ENCODE measurements around the gene AFF2. TPM values are rescaled to one million over a fixed set of nuclear protein-coding genes. Genes with fewer than 3 reads are reported as not detected.
A peak's percentile ranks its signal among the peaks of the same experiment; 100 is the strongest.

The AFF2 gene
- polyA plus RNA-seq, 1 experiment, result not detected

DNA sequence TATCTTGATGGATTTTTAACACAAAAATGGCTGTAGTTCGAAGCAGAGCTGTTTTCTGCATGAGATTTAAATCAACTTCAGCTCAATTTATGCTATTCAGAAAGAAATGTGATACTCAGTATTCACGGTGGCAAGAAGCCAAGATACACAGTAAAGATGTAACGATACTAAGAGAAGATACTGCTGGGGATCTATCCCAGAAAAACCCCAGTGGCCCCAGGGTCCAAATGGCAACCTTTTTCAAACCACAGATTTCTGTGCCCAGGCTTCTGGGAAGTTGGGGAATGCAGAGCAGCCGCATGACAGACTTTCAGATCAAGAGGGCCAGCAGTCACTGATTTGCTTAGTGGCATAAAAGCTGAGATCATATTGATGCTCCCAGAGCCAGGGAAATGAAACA is 353.9 kb downstream of the AFF2 start:
- ChIA-PET POLR2A (no interaction called here), CTCF (no interaction called here)
- TF ChIP-seq, protein P1, sequence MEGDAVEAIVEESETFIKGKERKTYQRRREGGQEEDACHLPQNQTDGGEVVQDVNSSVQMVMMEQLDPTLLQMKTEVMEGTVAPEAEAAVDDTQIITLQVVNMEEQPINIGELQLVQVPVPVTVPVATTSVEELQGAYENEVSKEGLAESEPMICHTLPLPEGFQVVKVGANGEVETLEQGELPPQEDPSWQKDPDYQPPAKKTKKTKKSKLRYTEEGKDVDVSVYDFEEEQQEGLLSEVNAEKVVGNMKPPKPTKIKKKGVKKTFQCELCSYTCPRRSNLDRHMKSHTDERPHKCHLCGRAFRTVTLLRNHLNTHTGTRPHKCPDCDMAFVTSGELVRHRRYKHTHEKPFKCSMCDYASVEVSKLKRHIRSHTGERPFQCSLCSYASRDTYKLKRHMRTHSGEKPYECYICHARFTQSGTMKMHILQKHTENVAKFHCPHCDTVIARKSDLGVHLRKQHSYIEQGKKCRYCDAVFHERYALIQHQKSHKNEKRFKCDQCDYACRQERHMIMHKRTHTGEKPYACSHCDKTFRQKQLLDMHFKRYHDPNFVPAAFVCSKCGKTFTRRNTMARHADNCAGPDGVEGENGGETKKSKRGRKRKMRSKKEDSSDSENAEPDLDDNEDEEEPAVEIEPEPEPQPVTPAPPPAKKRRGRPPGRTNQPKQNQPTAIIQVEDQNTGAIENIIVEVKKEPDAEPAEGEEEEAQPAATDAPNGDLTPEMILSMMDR (IDR thresholded peaks at IDR 0.05; ENCODE audit: insufficient read depth, low read depth, low read length), result no peak
- Histone ChIP-seq H3K27me3 (ENCODE audit: control insufficient read depth, insufficient read depth, low read length) (no peaks in the 10 kb centered on the region), H3K36me3 (ENCODE audit: control insufficient read depth, insufficient read depth, low read length) (no peaks in the 10 kb centered on the region), H3K4me3 (ENCODE audit: low read depth, low read length) (no peak overlapping the region)
- no peak for DNase-seq (ENCODE audit: low read depth)

DNA sequence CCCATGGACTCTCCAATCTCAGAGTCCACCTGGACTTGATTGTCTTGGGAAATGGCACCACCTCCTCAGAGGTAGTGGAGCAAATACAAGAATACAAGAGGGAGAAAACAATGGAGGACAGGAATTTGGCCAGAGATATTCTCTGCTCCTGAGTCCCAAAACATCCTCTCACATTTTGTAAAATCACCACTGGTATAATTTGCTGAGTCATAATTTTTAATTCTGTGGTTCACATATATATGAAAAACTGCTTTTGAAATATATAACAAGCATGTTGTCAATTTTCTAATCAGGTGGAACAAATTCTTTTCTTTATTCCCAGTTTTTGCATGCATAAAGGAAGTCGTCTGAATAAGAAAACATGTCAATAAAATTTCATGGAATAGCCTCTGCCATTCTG is 356.1 kb downstream of the AFF2 start:
- H3K36me3 ChIP-seq (ENCODE audit: control insufficient read depth, insufficient read depth, low read length), result no peaks in the 10 kb centered on the region
- ChIA-PET CTCF (no interaction called here), POLR2A (no interaction called here)

DNA sequence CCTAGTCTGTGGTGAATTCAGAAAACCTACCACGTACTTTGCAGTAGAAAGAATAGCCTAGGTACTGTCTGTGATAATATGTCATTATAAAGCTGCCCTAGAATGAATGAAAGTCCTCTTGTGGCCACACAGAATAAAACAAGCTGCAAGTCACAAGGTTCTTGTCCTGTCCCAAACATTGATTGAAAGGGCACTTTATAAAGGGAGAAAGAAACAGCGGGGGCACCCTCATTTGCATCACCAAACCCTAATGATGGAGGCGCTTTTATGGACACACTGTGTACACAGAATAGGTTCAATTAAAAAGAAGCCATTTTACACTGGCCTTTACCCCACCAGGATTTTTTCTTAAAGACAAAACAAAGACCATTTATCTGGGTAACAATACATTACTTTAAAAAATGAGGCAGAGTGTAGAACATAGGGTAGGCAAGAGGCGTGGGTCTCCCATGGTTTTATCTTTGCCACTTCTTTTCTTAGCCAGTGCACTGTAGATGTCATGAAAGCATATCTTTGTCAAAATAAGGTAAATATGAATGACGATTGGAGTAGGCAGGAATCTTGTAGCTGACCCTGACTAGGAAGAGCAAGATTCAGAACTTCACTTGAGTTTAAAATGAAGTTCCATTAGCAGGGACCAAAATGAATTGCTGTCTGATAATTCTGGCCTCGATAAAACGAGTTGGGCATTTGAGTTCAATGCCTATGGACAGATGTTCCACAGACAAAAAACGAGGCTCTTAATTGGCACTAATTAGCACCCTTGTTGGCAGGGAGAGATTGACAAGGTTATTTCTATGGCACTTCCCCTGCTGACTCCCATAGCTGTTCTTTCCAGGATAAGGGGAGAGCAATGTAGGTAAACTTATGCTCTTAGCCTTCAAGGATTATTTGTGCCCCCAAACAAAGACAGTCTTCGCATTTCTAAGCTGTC is 365.1 kb downstream of the AFF2 start:
- no peak for DNase-seq (ENCODE audit: low read depth)
- TF ChIP-seq, protein P1 (IDR thresholded peaks at IDR 0.05; ENCODE audit: insufficient read depth, low read depth, low read length), result no peak
- Histone ChIP-seq H3K4me3 (ENCODE audit: low read depth, low read length) (no peak overlapping the region), H3K36me3 (ENCODE audit: control insufficient read depth, insufficient read depth, low read length) (no peaks in the 10 kb centered on the region), H3K27me3 (ENCODE audit: control insufficient read depth, insufficient read depth, low read length) (no peaks in the 10 kb centered on the region)
- POLR2A ChIA-PET, result no interaction called here
- CTCF ChIA-PET, result no interaction called here

More for the DNA sequence above, 356.1 kb downstream of the AFF2 start:
- Histone ChIP-seq H3K27me3 (ENCODE audit: control insufficient read depth, insufficient read depth, low read length) (no peaks in the 10 kb centered on the region), H3K4me3 (ENCODE audit: low read depth, low read length) (no peak overlapping the region)
- no peak for DNase-seq (ENCODE audit: low read depth)
- TF ChIP-seq, protein P1 (IDR thresholded peaks at IDR 0.05; ENCODE audit: insufficient read depth, low read depth, low read length), result no peak

DNA sequence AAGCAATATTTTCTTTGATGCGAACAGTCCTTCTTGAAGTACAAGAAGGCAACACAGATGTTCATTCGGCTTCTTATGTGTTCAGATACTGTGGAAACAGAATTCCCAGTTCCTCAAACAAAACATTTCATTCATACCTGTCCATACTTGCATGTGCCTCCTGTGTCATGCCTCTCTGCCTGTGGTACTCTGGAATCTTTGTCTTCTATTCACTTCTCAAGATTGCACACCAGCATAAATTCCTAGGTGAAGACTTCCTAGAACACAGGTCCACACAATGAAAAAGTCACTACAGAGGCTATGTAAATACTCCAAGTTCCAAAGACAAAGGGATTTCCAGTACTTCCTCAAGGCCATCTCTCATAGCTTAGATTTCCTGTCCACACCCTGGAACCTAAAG is 367.2 kb downstream of the AFF2 start:
- CTCF ChIA-PET, result no interaction called here
- H3K4me3 ChIP-seq (ENCODE audit: low read depth, low read length), result no peak overlapping the region
- TF ChIP-seq, protein P1 (IDR thresholded peaks at IDR 0.05; ENCODE audit: insufficient read depth, low read depth, low read length), result no peak
- H3K27me3 ChIP-seq (ENCODE audit: control insufficient read depth, insufficient read depth, low read length), result no peaks in the 10 kb centered on the region
- DNase-seq (ENCODE audit: low read depth), result no peak
- H3K36me3 ChIP-seq (ENCODE audit: control insufficient read depth, insufficient read depth, low read length), result no peaks in the 10 kb centered on the region
- POLR2A ChIA-PET, result no interaction called here

DNA sequence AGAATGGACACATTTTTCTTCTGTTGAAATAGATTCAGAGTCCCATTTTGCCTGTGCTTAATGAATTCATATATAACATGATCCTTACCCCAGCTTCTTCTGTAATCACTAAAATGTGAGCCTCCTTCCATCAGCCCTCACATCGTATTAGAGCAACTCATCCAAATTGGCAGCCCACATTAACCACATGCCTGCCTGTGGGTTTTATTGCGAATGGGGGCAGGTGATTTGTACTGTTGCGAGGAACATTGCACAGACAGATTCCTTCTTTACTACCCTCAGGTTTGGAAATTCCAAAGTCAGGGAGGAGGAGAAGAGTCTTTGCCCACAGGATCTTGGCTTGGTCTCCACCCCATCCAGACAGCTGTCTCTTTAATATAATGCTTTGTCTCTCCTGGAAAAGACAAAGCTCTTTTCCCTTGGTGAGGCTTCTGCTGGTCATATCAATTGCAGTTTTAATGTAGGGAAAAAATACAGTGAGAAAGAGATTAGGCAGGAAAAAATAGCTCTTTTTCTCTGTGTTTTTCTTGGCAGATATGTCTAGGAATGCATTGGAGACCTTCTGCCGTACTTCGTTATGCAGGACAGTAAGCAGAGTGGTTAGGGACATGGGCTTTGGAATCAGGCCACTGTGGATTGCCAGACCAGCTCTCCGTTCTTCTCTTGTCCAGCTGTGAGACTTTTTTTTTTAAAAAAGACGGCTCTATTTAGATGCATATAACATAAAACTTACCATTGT is 371.2 kb downstream of the AFF2 start:
- ChIA-PET POLR2A (no interaction called here), CTCF (interaction anchor here (0.7 kb wide), 1 partner anchor 961 kb away, joined by 3 read pairs; no protein-coding TSS in a partner anchor)
- H3K36me3 ChIP-seq (ENCODE audit: control insufficient read depth, insufficient read depth, low read length), result no peaks in the 10 kb centered on the region
- H3K4me3 ChIP-seq (ENCODE audit: low read depth, low read length), result no peak overlapping the region
- H3K27me3 ChIP-seq (ENCODE audit: control insufficient read depth, insufficient read depth, low read length), result no peaks in the 10 kb centered on the region
- DNase-seq (ENCODE audit: low read depth), result peak; percentile 32
- TF ChIP-seq, protein P1 (IDR thresholded peaks at IDR 0.05; ENCODE audit: insufficient read depth, low read depth, low read length), result no peak
